Measurements from ENCODE around the gene LIPM. TPM values are rescaled to one million over a fixed set of nuclear protein-coding genes. Genes with fewer than 3 reads are reported as not detected.

LIPM gene
- polyA plus RNA-seq, 3 donors = not detected

DNA sequence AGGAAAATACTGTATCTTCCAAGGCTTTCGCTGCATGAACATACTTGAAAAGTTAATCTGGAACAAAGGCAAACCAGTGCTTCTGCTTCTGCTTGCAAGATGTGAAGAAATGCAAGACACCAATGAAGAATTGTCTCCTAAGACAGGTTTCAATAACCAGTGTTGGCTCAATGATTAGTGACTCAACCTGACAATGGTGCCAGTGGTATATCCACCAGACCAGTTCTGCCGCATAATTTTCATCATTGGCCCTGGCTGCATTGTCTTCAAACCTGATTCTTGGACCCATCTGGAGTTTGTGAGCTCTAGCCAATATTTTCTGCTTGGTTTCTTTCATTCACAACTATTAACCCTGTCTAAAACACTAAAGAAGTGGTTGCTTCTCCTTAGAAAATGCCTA, 63.9 kb downstream of the LIPM start:
- H3K27ac Mint-ChIP-seq = no peak overlapping the region
- Histone ChIP-seq H3K36me3 (replicated peaks in 1 of 2; ENCODE audit: control insufficient read depth in 1 of 2, insufficient read depth in 2 of 2, low read length in 2 of 2) (no peaks in the 10 kb centered on the region), H3K4me3 (replicated peaks in 1 of 3; ENCODE audit: low read depth in 2 of 3, low read length in 3 of 3) (no peak overlapping the region), H3K4me1 (ENCODE audit: control insufficient read depth in 1 of 2, insufficient read depth in 2 of 2, low read length in 2 of 2) (peaks cover 7 to 10% of the 10 kb centered on the region in 2 donors), H3K4me2 (replicated peaks; ENCODE audit: extremely low read depth, low read length, poor library complexity, severe bottlenecking) (no peak overlapping the region), H3K27ac (ENCODE audit: low read depth in 1 of 2, low read length in 2 of 2) (no peak overlapping the region), H3K27me3 (ENCODE audit: control insufficient read depth in 2 of 2, insufficient read depth in 2 of 2, low read length in 2 of 2) (no peaks in the 10 kb centered on the region), H3K79me2 (ENCODE audit: insufficient read depth, low read length) (no peaks in the 10 kb centered on the region), H3K9me3 (replicated peaks in 1 of 2; ENCODE audit: control insufficient read depth in 1 of 2, insufficient read depth in 1 of 2, low read length in 2 of 2) (no peaks in the 10 kb centered on the region), H4K20me1 (ENCODE audit: insufficient read depth, low read length) (no peaks in the 10 kb centered on the region), H3K9ac (ENCODE audit: insufficient read depth, low read length, poor library complexity, severe bottlenecking) (no peak overlapping the region), H2AFZ (ENCODE audit: insufficient read depth, low read depth, low read length, poor library complexity, severe bottlenecking) (no peak overlapping the region)
- H3K4me1 Mint-ChIP-seq = peaks cover 8% of the 10 kb centered on the region
- intact Hi-C loops (cut with micrococcal nuclease) = no loop called here
- TF ChIP-seq, protein P1, sequence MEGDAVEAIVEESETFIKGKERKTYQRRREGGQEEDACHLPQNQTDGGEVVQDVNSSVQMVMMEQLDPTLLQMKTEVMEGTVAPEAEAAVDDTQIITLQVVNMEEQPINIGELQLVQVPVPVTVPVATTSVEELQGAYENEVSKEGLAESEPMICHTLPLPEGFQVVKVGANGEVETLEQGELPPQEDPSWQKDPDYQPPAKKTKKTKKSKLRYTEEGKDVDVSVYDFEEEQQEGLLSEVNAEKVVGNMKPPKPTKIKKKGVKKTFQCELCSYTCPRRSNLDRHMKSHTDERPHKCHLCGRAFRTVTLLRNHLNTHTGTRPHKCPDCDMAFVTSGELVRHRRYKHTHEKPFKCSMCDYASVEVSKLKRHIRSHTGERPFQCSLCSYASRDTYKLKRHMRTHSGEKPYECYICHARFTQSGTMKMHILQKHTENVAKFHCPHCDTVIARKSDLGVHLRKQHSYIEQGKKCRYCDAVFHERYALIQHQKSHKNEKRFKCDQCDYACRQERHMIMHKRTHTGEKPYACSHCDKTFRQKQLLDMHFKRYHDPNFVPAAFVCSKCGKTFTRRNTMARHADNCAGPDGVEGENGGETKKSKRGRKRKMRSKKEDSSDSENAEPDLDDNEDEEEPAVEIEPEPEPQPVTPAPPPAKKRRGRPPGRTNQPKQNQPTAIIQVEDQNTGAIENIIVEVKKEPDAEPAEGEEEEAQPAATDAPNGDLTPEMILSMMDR (IDR thresholded peaks at IDR 0.05) = no peak
- no peaks in the 10 kb centered on the region for H3K36me3 Mint-ChIP-seq
- H3K27me3 Mint-ChIP-seq (ENCODE audit: low read depth in 3 of 3) = peaks cover 0 to 1% (median 0%) of the 10 kb centered on the region in 3 donors
- DNase-seq = no peak
- peaks cover 0 to 3% (median 0%) of the 10 kb centered on the region in 7 donors for H3K9me3 Mint-ChIP-seq
- no peak overlapping the region for H3K4me3 Mint-ChIP-seq
- WGBS (ENCODE audit: insufficient coverage) = 100% methylated on average over 2 of the region's 2 CpGs

DNA sequence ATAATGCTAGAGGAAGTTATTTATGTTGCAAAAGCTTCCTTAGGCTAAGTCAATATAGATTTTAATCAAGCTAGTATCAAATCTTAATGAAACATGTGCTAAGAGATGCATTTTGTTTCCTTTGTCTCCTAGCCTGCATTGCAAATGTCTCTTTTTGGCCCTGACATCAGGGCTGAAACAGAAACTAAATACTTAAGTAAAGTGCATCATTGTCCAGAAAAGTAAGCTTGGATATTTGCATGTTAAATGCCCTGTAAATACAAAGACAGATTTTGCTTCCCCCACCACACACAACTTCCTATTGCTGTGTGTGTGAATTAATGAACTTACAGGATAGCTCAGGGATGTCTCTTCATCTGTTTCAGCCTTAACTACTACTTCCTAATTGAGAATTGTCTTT, 67.6 kb downstream of the LIPM start:
- no peaks in the 10 kb centered on the region for H3K79me2 ChIP-seq (ENCODE audit: insufficient read depth, low read length)
- Mint-ChIP-seq H3K27ac (no peak overlapping the region), H3K9me3 (peaks cover 0 to 3% (median 0%) of the 10 kb centered on the region in 7 donors), H3K4me3 (no peak overlapping the region), H3K36me3 (no peaks in the 10 kb centered on the region), H3K27me3 (ENCODE audit: low read depth in 3 of 3) (peaks cover 0 to 1% (median 0%) of the 10 kb centered on the region in 3 donors), H3K4me1 (peaks cover 6% of the 10 kb centered on the region)
- no peak for DNase-seq
- no peak overlapping the region for H3K4me3 ChIP-seq (replicated peaks in 1 of 3; ENCODE audit: low read depth in 2 of 3, low read length in 3 of 3)
- H3K4me2 ChIP-seq (replicated peaks; ENCODE audit: extremely low read depth, low read length, poor library complexity, severe bottlenecking) = no peak overlapping the region
- no peaks in the 10 kb centered on the region for H3K9me3 ChIP-seq (replicated peaks in 1 of 2; ENCODE audit: control insufficient read depth in 1 of 2, insufficient read depth in 1 of 2, low read length in 2 of 2)
- H3K27me3 ChIP-seq (ENCODE audit: control insufficient read depth in 2 of 2, insufficient read depth in 2 of 2, low read length in 2 of 2) = no peaks in the 10 kb centered on the region
- no peaks in the 10 kb centered on the region for H4K20me1 ChIP-seq (ENCODE audit: insufficient read depth, low read length)
- H3K36me3 ChIP-seq (replicated peaks in 1 of 2; ENCODE audit: control insufficient read depth in 1 of 2, insufficient read depth in 2 of 2, low read length in 2 of 2) = no peaks in the 10 kb centered on the region
- H3K27ac ChIP-seq (ENCODE audit: low read depth in 1 of 2, low read length in 2 of 2) = no peak overlapping the region
- no peak overlapping the region for H3K9ac ChIP-seq (ENCODE audit: insufficient read depth, low read length, poor library complexity, severe bottlenecking)
- H2AFZ ChIP-seq (ENCODE audit: insufficient read depth, low read depth, low read length, poor library complexity, severe bottlenecking) = no peak overlapping the region
- TF ChIP-seq, protein P1 (IDR thresholded peaks at IDR 0.05) = no peak
- intact Hi-C loops (cut with micrococcal nuclease) = no loop called here
- H3K4me1 ChIP-seq (ENCODE audit: control insufficient read depth in 1 of 2, insufficient read depth in 2 of 2, low read length in 2 of 2) = peaks cover 4 to 5% of the 10 kb centered on the region in 2 donors

Other genes with a start within 250 kb of the LIPM start
- gene RNLS, start 219.4 kb upstream of the LIPM start, polyA plus RNA-seq = 1 to 10 TPM; 3.3 to 3.9 (median 3.7) TPM
- gene LIPJ, start 216.0 kb upstream of the LIPM start, polyA plus RNA-seq = under 1 TPM in 1 of 3 donors, not detected in 2; 0.04 TPM
- gene LIPF, start 138.3 kb upstream of the LIPM start, polyA plus RNA-seq = not detected
- gene LIPK, start 96.5 kb upstream of the LIPM start, polyA plus RNA-seq = not detected
- 10 to 100 TPM in 2 of 3 donors, 1 to 10 TPM in 1; 8.9 to 12.9 (median 10.1) TPM for gene LIPN, start 42.7 kb upstream of the LIPM start, polyA plus RNA-seq
- 1 to 10 TPM; 2.7 to 3.5 (median 3.2) TPM for gene ANKRD22, start 49.1 kb downstream of the LIPM start, polyA plus RNA-seq
- gene STAMBPL1, start 77.5 kb downstream of the LIPM start, polyA plus RNA-seq = 1 to 10 TPM in 1 of 3 donors, under 1 TPM in 2; 0.07 to 1.5 (median 0.10) TPM
- gene ACTA2, start 150.0 kb downstream of the LIPM start, polyA plus RNA-seq = 10 to 100 TPM in 1 of 3 donors, 1 to 10 TPM in 2; 4.4 to 12.3 (median 6.8) TPM
- gene FAS, start 188.1 kb downstream of the LIPM start, polyA plus RNA-seq = 10 to 100 TPM; 27.3 to 28.9 (median 27.9) TPM

Data from CD14-positive monocyte (primary cell).